AG04450 (cell line): ENCODE results near the gene CYBC1. TPM values are rescaled to one million over a fixed set of nuclear protein-coding genes. Genes with fewer than 3 reads are reported as not detected.
"Not testable (repeated sequence)": the region's sequence is repeated elsewhere in the genome, so short reads cannot be mapped to it uniquely, and the experiment has no call there.

Source experiments
- CTCF ChIA-PET: fragments of 300-600, 350-600 bp; formaldehyde crosslinking; extraction: SDS; loops from one replicate; lab custom pipeline; 2022; ENCODE audit warnings: antibody characterized with exemption, inconsistent platforms; lab: Charles Lee
- POLR2A ChIA-PET: fragments of 350-600 bp; formaldehyde crosslinking; extraction: SDS; loops from one replicate; lab custom pipeline; 2021; ENCODE audit warnings: antibody characterized with exemption, inconsistent platforms; lab: Yijun Ruan, JAX
- DNase-seq: peaks from one replicate; pipeline ENCODE4 v3.0.0-alpha.2; 2011; ENCODE audit warnings: low read depth, low spot score
- H3K27ac ChIP-seq: one replicate; pipeline ENCODE4 v1.5.1; 2012; ENCODE audit warnings: low read depth, low read length, control low read depth
- H3K27me3 ChIP-seq: one replicate; pipeline ENCODE4 v1.6.0; 2012; ENCODE audit warnings: low read length; ENCODE audit not compliant: control insufficient read depth, insufficient read depth
- H3K4me3 ChIP-seq: 2 replicates; pipeline ENCODE4 v1.5.1; 2011; ENCODE audit warnings: mild to moderate bottlenecking, low read depth, low read length, control low read depth
- H3K9me3 ChIP-seq: 2 replicates; pipeline ENCODE4 v1.5.1; 2012; ENCODE audit warnings: low read length; ENCODE audit not compliant: control insufficient read depth, insufficient read depth
- polyA plus RNA-seq: library from polyadenylated mRNA; depleted of rRNA; stranded (reverse); fragments of >200 nt; gene quantifications from 2 replicates; pipeline ENCODE4 v1.2.3, GENCODE V29; 2011
- TF ChIP-seq, protein P1 (sequence below): IDR thresholded peaks from 2 replicates; pipeline ENCODE4 v1.5.1; 2011; ENCODE audit warnings: low read depth, low read length, control low read depth, inconsistent platforms

Gene CYBC1
- polyA plus RNA-seq, 1 experiment: 82.6 TPM

DNA sequence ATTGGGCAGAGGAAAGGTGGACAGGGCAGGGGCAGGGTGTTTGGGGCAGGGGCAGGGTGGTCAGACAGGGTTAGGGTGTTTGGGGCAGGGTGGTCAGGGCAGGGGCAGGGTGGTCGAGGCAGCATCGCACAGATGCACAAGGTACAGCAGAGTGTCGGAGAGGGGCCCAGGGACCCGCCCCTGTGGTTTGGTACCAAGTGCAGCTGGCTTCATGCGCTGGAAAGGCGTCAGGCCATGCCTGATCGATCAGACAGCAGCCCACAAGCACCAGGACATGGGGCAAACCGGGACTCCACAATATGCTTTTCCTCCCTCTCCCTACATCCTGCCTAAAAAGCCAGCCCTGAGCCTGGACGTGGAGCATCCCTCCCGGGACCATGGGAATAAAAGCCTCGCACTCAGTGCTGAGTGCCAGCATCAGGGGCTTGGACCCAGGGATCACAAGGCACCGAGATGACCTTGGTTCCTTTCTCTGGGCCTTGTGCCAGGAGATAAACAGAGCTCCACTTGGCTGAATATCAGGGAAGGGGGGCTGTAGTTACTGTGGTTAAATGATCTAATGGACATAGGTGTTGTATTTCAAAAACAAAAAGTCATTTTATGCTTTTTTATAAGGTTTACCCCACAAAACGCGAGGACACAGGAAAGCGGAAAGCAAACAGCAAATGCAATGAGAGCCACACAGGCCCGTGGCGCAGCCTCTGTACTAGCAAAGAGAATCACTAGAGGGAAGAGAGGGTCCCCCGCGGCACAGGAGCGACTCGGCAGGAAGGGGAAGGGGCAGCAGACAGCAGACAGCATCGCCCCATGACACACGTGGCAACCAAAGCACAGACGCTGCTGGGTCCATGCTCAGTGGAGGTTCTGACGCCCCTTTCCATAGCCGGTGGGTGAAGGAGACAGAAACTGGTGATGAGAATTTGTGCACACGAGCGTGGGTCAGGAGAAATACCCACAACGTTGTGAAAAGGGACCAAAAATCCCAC is 37.7 kb downstream of the CYBC1 start:
- ChIA-PET POLR2A (no interaction called here), CTCF (interaction anchor here (1.1 to 1.5 kb wide), 2 partner anchors 11 to 60 kb away, joined by 3 to 4 read pairs; no protein-coding TSS in a partner anchor)
- no peaks in the 10 kb centered on the region for H3K27me3 ChIP-seq
- no peak overlapping the region for H3K4me3 ChIP-seq
- TF ChIP-seq, protein P1, sequence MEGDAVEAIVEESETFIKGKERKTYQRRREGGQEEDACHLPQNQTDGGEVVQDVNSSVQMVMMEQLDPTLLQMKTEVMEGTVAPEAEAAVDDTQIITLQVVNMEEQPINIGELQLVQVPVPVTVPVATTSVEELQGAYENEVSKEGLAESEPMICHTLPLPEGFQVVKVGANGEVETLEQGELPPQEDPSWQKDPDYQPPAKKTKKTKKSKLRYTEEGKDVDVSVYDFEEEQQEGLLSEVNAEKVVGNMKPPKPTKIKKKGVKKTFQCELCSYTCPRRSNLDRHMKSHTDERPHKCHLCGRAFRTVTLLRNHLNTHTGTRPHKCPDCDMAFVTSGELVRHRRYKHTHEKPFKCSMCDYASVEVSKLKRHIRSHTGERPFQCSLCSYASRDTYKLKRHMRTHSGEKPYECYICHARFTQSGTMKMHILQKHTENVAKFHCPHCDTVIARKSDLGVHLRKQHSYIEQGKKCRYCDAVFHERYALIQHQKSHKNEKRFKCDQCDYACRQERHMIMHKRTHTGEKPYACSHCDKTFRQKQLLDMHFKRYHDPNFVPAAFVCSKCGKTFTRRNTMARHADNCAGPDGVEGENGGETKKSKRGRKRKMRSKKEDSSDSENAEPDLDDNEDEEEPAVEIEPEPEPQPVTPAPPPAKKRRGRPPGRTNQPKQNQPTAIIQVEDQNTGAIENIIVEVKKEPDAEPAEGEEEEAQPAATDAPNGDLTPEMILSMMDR: no peak
- no peaks in the 10 kb centered on the region; the same call in 1 of the 2 replicates for H3K9me3 ChIP-seq
- DNase-seq: no peak
- no peak overlapping the region for H3K27ac ChIP-seq

DNA sequence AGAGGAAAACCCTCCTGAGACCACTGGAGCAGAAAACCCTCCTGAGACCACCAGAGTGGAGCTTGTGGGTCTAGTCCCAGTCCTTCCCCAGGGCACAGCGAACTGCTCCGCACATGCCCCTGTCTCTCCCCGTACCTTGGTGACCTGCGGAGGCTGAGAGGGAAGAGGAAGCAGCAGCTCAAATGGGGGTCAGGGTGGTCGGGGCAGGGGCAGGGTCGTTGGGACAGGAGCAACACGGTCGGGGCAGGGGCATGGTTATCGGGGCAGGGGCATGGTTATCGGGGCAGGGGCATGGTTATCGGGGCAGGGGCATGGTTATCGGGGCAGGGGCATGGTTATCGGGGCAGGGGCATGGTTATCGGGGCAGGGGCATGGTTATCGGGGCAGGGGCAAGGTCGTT is 38.5 kb downstream of the CYBC1 start:
- H3K27me3 ChIP-seq, DNase-seq, H3K27ac ChIP-seq, H3K4me3 ChIP-seq, H3K9me3 ChIP-seq, CTCF ChIA-PET, POLR2A ChIA-PET: not testable (repeated sequence)

DNA sequence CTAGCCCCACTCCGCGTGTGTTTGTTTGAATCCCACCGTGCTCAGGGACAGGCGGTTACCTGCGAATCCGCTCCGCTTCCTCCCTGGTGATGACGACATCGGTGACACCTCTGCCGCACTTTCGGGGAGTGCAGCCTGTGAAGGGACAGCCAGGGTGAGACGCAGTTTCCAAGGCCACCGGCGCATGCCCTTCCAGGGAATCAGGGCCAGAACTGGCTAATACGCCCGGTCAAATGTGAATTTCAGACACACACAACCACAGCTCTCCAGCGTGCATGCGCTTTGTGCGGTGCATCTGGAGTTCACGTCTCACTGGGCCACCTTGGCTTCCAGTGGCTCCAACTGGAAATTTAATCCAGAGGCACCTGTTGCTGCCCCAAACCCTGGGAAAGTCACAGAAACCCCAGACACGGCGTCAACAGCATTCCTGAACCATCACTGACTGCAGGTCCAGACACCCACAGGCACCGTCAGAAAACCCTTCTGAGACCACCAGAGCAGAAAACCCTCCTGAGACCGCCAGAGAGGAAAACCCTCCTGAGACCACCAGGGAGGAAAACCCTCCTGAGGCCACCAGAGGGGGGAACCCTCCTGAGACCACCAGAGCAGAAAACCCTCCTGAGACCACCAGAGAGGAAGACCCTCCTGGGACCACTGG is 39.0 kb downstream of the CYBC1 start:
- Histone ChIP-seq H3K4me3 (no peak overlapping the region), H3K9me3 (no peaks in the 10 kb centered on the region; the same call in 1 of the 2 replicates), H3K27me3 (no peaks in the 10 kb centered on the region), H3K27ac (no peak overlapping the region)
- POLR2A ChIA-PET: no interaction called here
- TF ChIP-seq, protein P1: no peak
- DNase-seq: no peak
- CTCF ChIA-PET: interaction anchor here (1.0 kb wide), 1 partner anchor 13 kb away, joined by 3 read pairs; no protein-coding TSS in a partner anchor

DNA sequence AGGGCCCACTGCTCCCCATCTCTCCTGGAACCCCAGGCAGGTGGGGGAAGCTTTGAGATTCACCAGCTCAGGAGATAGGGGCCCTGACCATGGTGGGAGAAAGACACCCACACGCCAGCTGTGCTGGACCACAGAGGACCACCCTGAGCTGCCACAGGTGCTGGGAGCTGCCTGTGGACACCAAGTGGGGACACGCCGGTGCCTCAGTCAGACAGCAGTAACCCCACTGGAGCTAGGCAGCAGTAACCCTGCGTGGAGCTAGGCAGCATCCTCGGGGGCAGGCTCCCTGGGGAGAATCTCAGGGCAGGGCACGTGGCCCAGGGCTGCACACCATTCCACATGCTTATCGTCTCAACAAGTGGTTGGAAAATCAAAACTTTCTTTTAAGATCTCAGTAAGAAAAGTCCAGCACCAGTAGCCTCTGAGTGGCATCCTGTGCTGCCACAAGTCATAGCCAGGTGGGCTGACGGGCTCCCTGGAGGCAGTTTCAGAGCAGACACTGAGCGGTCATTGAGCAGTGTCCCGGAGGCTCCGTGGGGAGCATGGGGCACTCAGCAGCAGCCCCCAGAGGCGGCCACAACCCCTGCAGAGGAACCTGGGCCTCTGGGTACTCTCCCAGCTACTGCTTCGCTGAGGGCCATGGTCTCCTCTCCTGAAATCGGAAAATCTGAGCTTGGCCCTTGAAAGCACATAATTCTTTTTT is 40.4 kb downstream of the CYBC1 start:
- no peak overlapping the region for H3K27ac ChIP-seq
- no peak for DNase-seq
- no peaks in the 10 kb centered on the region for H3K27me3 ChIP-seq
- ChIA-PET CTCF (interaction anchor here (1.0 kb wide), 1 partner anchor 15 kb away, joined by 3 read pairs; no protein-coding TSS in a partner anchor), POLR2A (no interaction called here)
- H3K4me3 ChIP-seq: no peak overlapping the region
- TF ChIP-seq, protein P1: no peak
- no peaks in the 10 kb centered on the region; the same call in 1 of the 2 replicates for H3K9me3 ChIP-seq

DNA sequence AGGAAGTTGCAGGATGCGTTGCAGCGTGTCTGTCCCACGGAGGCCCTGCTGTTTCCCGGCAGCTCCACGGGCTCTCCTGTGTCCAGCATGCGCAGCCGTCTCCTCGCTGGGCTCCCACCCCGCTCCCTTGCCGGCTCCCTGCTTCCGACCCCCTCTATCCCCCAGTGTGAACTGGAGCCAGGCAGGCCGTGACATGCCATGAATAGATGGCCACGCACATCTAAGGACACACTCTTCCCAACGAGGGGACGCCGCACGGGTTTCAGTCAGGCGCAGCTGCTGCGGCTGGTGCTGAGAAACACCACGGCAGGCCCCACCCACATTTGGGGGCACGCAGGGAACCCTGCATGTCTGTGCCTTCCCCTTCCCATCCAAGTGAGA is 41.6 kb downstream of the CYBC1 start:
- DNase-seq: no peak
- H3K27me3 ChIP-seq: no peaks in the 10 kb centered on the region
- TF ChIP-seq, protein P1: no peak
- H3K9me3 ChIP-seq: no peaks in the 10 kb centered on the region; the same call in 1 of the 2 replicates
- ChIA-PET CTCF (no interaction called here), POLR2A (no interaction called here)
- no peak overlapping the region for H3K27ac ChIP-seq
- H3K4me3 ChIP-seq: no peak overlapping the region
